Naive thymus-derived CD4-positive, alpha-beta T cell (primary cell): ENCODE results near the gene FARP1. TPM values are rescaled to one million over a fixed set of nuclear protein-coding genes. Genes with fewer than 3 reads are reported as not detected.
"Not testable (repeated sequence)": the region's sequence is repeated elsewhere in the genome, so short reads cannot be mapped to it uniquely, and the experiment has no call there.

Experiments used
- ATAC-seq: fragments of 150-1000 bp; cut with Tn5 transposase; 2 replicates; pipeline ENCODE4 v1.10.0; 2021; ENCODE audit warnings: mild to moderate bottlenecking, moderate library complexity
- CTCF ChIA-PET: fragments of 350-600 bp; sonication (Branson Sonifier 250); formaldehyde crosslinking; loops from one replicate; lab custom pipeline; 2021; ENCODE audit warnings: antibody characterized with exemption; lab: Charles Lee
- POLR2A ChIA-PET: fragments of 350-600 bp; sonication (Branson Sonifier 250); formaldehyde crosslinking; loops from one replicate; lab custom pipeline; 2021; ENCODE audit warnings: antibody characterized with exemption, inconsistent platforms; lab: Charles Lee
- DNase-seq, 9 donors: peaks; one replicate each; pipeline versions ENCODE4 v3.0.0 to v3.0.0-alpha.2; 2020 to 2022; ENCODE audit warnings: mixed read lengths in 1 of 9
- H3K27ac ChIP-seq: one replicate; pipeline ENCODE4 v1.7.0; 2013; ENCODE audit warnings: mild to moderate bottlenecking, low read depth, low read length, moderate library complexity
- H3K27me3 ChIP-seq, 2 donors: one replicate each; pipeline ENCODE4 v1.7.0; 2013; ENCODE audit warnings: low read length in 2 of 2, mild to moderate bottlenecking in 2 of 2, moderate library complexity in 2 of 2; ENCODE audit not compliant: control insufficient read depth in 2 of 2, insufficient read depth in 2 of 2
- H3K36me3 ChIP-seq, 3 experiments: 1 replicate in 2 of 3; 2 replicates in 1 of 3; pipeline ENCODE4 v1.7.0; 2013; ENCODE audit warnings: low read length in 3 of 3, mild to moderate bottlenecking in 3 of 3, moderate library complexity in 1 of 3; ENCODE audit not compliant: insufficient read depth in 3 of 3, control insufficient read depth in 2 of 3
- H3K4me1 ChIP-seq, 2 donors: one replicate each; pipeline ENCODE4 v1.7.0; 2013; ENCODE audit warnings: low read length in 2 of 2, mild to moderate bottlenecking in 2 of 2, moderate library complexity in 1 of 2; ENCODE audit not compliant: control insufficient read depth in 2 of 2, insufficient read depth in 2 of 2
- H3K4me3 ChIP-seq: 2 replicates; pipeline ENCODE4 v1.7.0; 2013; ENCODE audit warnings: mild to moderate bottlenecking, low read length
- H3K9me3 ChIP-seq, 3 experiments: 1 replicate in 2 of 3; 2 replicates in 1 of 3; pipeline ENCODE4 v1.7.0; 2013; ENCODE audit warnings: low read length in 3 of 3; ENCODE audit not compliant: control insufficient read depth in 2 of 3
- H3K27ac Mint-ChIP-seq, 9 donors: one replicate each; pipeline ENCODE4 v1.8.0; 2020 to 2022; ENCODE audit warnings: mixed read lengths in 9 of 9, mild to moderate bottlenecking in 8 of 9, moderate library complexity in 5 of 9, inconsistent platforms in 2 of 9
- H3K27me3 Mint-ChIP-seq, 5 donors: one replicate each; pipeline ENCODE4 v1.8.0; 2021 to 2022; ENCODE audit warnings: mixed read lengths in 5 of 5, mild to moderate bottlenecking in 1 of 5
- H3K36me3 Mint-ChIP-seq, 5 donors: one replicate each; pipeline ENCODE4 v1.8.0; 2020 to 2022; ENCODE audit warnings: mixed read lengths in 5 of 5, mild to moderate bottlenecking in 3 of 5, inconsistent platforms in 1 of 5
- H3K4me1 Mint-ChIP-seq, 7 donors: one replicate each; pipeline ENCODE4 v1.8.0; 2020 to 2022; ENCODE audit warnings: mixed read lengths in 7 of 7, mild to moderate bottlenecking in 3 of 7, inconsistent platforms in 1 of 7
- H3K4me3 Mint-ChIP-seq, 10 donors: one replicate each; pipeline ENCODE4 v1.8.0; 2020 to 2022; ENCODE audit warnings: mild to moderate bottlenecking in 10 of 10, mixed read lengths in 10 of 10, moderate library complexity in 6 of 10, inconsistent platforms in 2 of 10
- H3K9me3 Mint-ChIP-seq, 11 donors: one replicate each; pipeline ENCODE4 v1.8.0; 2020 to 2022; ENCODE audit warnings: mixed read lengths in 11 of 11, mild to moderate bottlenecking in 4 of 11, inconsistent platforms in 1 of 11, moderate library complexity in 1 of 11
- intact Hi-C, 2 donors: fragments of 100-400 bp; cut with micrococcal nuclease; formaldehyde crosslinking; loops; one replicate each; pipeline ENCODE4 v1.15.1; 2023
- polyA plus RNA-seq, 2 donors: library from polyadenylated mRNA; unstranded; fragments of 300-500 nt; fragmentation: Illumina TruSeq; gene quantifications; one replicate each; pipeline ENCODE4 v1.2.3, GENCODE V29; 2021
- total RNA-seq, 6 experiments: library from RNA in 5 of 6; stranded (reverse) in 5 of 6; gene quantifications; 1 replicate in 5 of 6; 2 replicates in 1 of 6; pipeline ENCODE4 v1.2.3 and lab custom pipeline; 2021 to 2026

The FARP1 gene
- total and polyA plus RNA-seq, 7 experiments from 2014 or later = 0.19 to 1.1 (median 0.60) TPM

- Mint-ChIP-seq H3K4me1 (no peaks in the 10 kb centered on the region), H3K27ac (no peak overlapping the region), H3K9me3 (peaks cover 0 to 1% (median 0%) of the 10 kb centered on the region in 11 donors), H3K36me3 (peaks cover 0 to under 1% (median 0%) of the 10 kb centered on the region in 5 donors), H3K27me3 (peaks cover 0 to 19% (median 3%) of the 10 kb centered on the region in 5 donors), H3K4me3 (no peak overlapping the region)
- Histone ChIP-seq H3K9me3 (no peaks in the 10 kb centered on the region), H3K27me3 (no peaks in the 10 kb centered on the region), H3K27ac (no peak overlapping the region), H3K36me3 (no peaks in the 10 kb centered on the region), H3K4me1 (no peaks in the 10 kb centered on the region), H3K4me3 (no peak overlapping the region)
- ChIA-PET CTCF (no interaction called here), POLR2A (no interaction called here)
- no peak for DNase-seq
- intact Hi-C loops = no loop called here
- ATAC-seq = no peak
Measured at GRCh38 chr13:98364647-98365046, 221.8 kb downstream of the FARP1 start.

DNA sequence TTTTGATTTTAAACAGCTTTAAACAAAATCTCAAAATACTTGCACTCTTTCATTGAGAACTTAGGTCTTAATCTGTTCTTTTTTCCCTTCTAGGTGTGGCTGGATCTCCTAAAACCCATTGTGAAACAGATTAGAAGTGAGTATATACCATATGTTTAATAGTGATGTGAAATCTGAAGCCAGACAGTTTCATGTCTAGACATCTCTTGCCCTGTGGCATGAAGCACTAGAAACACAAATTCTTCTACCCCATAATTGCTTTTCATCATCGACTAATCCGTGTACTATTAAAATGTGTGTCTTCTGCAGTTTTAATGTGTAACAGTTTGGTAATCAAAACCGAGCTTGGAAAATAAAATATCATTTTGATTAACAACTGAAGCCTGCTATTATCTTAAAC is 222.4 kb downstream of the FARP1 start:
- Histone ChIP-seq H3K36me3 (no peaks in the 10 kb centered on the region), H3K27ac (no peak overlapping the region), H3K4me1 (no peaks in the 10 kb centered on the region), H3K27me3 (no peaks in the 10 kb centered on the region), H3K9me3 (no peaks in the 10 kb centered on the region), H3K4me3 (no peak overlapping the region)
- intact Hi-C loops = no loop called here
- ATAC-seq = no peak
- POLR2A ChIA-PET = no interaction called here
- Mint-ChIP-seq H3K27ac (no peak overlapping the region), H3K36me3 (peaks cover 0 to 7% (median 4%) of the 10 kb centered on the region in 5 donors), H3K4me3 (no peak overlapping the region), H3K9me3 (peaks cover 0 to 7% (median 0%) of the 10 kb centered on the region in 11 donors), H3K27me3 (peaks cover 0 to 24% (median 9%) of the 10 kb centered on the region in 5 donors), H3K4me1 (peaks cover 0 to 2% (median 0%) of the 10 kb centered on the region in 7 donors)
- CTCF ChIA-PET = no interaction called here
- no peak for DNase-seq

- peaks cover 0 to 7% (median 0%) of the 10 kb centered on the region in 11 donors for H3K9me3 Mint-ChIP-seq
- H3K36me3 ChIP-seq = no peaks in the 10 kb centered on the region
- no peak overlapping the region for H3K27ac Mint-ChIP-seq
- H3K4me3 ChIP-seq = no peak overlapping the region
- H3K4me3 Mint-ChIP-seq = no peak overlapping the region
- DNase-seq = no peak
- H3K27me3 Mint-ChIP-seq = peaks cover 0 to 30% (median 13%) of the 10 kb centered on the region in 5 donors
- intact Hi-C loops = no loop called here
- POLR2A ChIA-PET = no interaction called here
- H3K27me3 ChIP-seq = no peaks in the 10 kb centered on the region
- H3K4me1 Mint-ChIP-seq = peaks cover 0 to 2% (median 0%) of the 10 kb centered on the region in 7 donors
- H3K4me1 ChIP-seq = no peaks in the 10 kb centered on the region
- CTCF ChIA-PET = no interaction called here
- H3K27ac ChIP-seq = no peak overlapping the region
- H3K9me3 ChIP-seq = no peaks in the 10 kb centered on the region
- H3K36me3 Mint-ChIP-seq = peaks cover 0 to 7% (median 4%) of the 10 kb centered on the region in 5 donors
- no peak for ATAC-seq
Measured at GRCh38 chr13:98366010-98366409, 223.1 kb downstream of the FARP1 start.

DNA sequence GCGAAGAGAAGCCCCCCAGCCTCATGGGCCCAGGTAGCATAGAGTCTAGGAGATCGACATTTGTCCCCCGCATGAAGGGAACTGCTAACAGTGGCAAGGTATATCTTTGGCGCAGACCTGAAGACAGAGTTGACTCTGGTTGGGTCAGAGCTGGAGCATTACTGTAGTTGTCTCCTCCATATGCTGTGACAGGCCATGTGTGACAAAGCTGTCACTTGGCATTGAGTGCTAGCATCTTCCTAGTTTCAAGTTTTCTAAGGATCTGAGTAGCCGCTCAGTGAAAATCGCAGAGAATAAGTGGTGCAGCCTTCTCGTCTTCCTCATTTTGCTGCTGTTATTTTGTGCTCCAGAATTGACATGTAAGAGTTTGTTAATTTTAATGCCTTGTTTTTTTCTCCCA is 223.5 kb downstream of the FARP1 start:
- CTCF ChIA-PET = no interaction called here
- H3K36me3 Mint-ChIP-seq = peaks cover 0 to 7% (median 4%) of the 10 kb centered on the region in 5 donors
- H3K27ac Mint-ChIP-seq = no peak overlapping the region

GRCh38 chr13:98366959-98367358 is 224.1 kb downstream of the FARP1 start:
- ChIA-PET CTCF (no interaction called here), POLR2A (no interaction called here)
- H3K4me3 Mint-ChIP-seq = no peak overlapping the region
- Histone ChIP-seq H3K36me3 (no peaks in the 10 kb centered on the region), H3K4me3 (no peak overlapping the region), H3K4me1 (no peaks in the 10 kb centered on the region), H3K27ac (no peak overlapping the region), H3K9me3 (no peaks in the 10 kb centered on the region), H3K27me3 (no peaks in the 10 kb centered on the region)
- no peak for ATAC-seq
- DNase-seq = no peak
- peaks cover 0 to 7% (median 4%) of the 10 kb centered on the region in 5 donors for H3K36me3 Mint-ChIP-seq
- intact Hi-C loops = no loop called here
- no peak overlapping the region for H3K27ac Mint-ChIP-seq
- peaks cover 0 to 38% (median 13%) of the 10 kb centered on the region in 5 donors for H3K27me3 Mint-ChIP-seq
- H3K9me3 Mint-ChIP-seq = peaks cover 0 to 7% (median 0%) of the 10 kb centered on the region in 11 donors
- peaks cover 0 to 2% (median 0%) of the 10 kb centered on the region in 7 donors for H3K4me1 Mint-ChIP-seq

More for the DNA sequence above, 223.5 kb downstream of the FARP1 start:
- H3K36me3 ChIP-seq = no peaks in the 10 kb centered on the region
- Mint-ChIP-seq H3K27me3 (peaks cover 0 to 34% (median 13%) of the 10 kb centered on the region in 5 donors), H3K4me3 (no peak overlapping the region), H3K4me1 (peaks cover 0 to 2% (median 0%) of the 10 kb centered on the region in 7 donors), H3K9me3 (peaks cover 0 to 7% (median 0%) of the 10 kb centered on the region in 11 donors)
- no peaks in the 10 kb centered on the region for H3K9me3 ChIP-seq
- H3K27me3 ChIP-seq = no peaks in the 10 kb centered on the region
- H3K27ac ChIP-seq = no peak overlapping the region
- H3K4me1 ChIP-seq = no peaks in the 10 kb centered on the region
- POLR2A ChIA-PET = no interaction called here
- ATAC-seq (no peak), DNase-seq (no peak)
- no peak overlapping the region for H3K4me3 ChIP-seq
- intact Hi-C loops = no loop called here

DNA sequence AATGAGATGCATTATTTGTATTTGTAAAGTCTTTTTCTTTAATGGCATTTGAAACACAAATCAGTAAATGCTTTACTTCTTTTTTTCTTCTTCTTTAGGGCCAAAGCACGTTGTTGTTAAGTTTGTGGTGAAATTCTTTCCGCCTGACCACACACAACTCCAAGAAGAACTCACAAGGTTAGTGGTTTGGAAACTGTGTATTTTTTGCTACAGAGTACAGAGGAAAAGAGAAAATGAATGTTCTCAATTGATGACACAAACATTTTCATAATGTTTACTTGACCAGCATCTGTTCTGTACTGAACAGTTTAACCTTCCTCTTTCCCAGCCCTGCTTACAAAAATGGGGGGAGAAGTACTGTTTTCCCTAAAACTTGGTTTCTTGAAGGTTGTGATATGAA is 225.1 kb downstream of the FARP1 start:
- DNase-seq = no peak
- Histone ChIP-seq H3K27me3 (no peaks in the 10 kb centered on the region), H3K36me3 (no peaks in the 10 kb centered on the region), H3K9me3 (no peaks in the 10 kb centered on the region), H3K27ac (no peak overlapping the region), H3K4me3 (no peak overlapping the region), H3K4me1 (no peaks in the 10 kb centered on the region)
- peaks cover 0 to 7% (median 0%) of the 10 kb centered on the region in 11 donors for H3K9me3 Mint-ChIP-seq
- ATAC-seq = no peak
- intact Hi-C loops = no loop called here
- H3K4me1 Mint-ChIP-seq = peaks cover 0 to 2% (median 0%) of the 10 kb centered on the region in 7 donors
- H3K27ac Mint-ChIP-seq = no peak overlapping the region
- POLR2A ChIA-PET = interaction anchor here (0.6 kb wide), 1 partner anchor 1125 kb away, joined by 3 read pairs; no protein-coding TSS in a partner anchor
- CTCF ChIA-PET = no interaction called here
- H3K36me3 Mint-ChIP-seq = peaks cover 0 to 7% (median 4%) of the 10 kb centered on the region in 5 donors
- H3K4me3 Mint-ChIP-seq = no peak overlapping the region
- peaks cover 0 to 30% (median 13%) of the 10 kb centered on the region in 5 donors for H3K27me3 Mint-ChIP-seq

GRCh38 chr13:98369520-98369919 is 226.6 kb downstream of the FARP1 start:
- H3K27me3 ChIP-seq, CTCF ChIA-PET, H3K4me3 Mint-ChIP-seq, intact Hi-C loops, H3K27ac Mint-ChIP-seq, H3K4me1 ChIP-seq, POLR2A ChIA-PET, H3K9me3 Mint-ChIP-seq, H3K36me3 Mint-ChIP-seq, DNase-seq, H3K36me3 ChIP-seq, H3K27ac ChIP-seq, H3K4me3 ChIP-seq, H3K9me3 ChIP-seq, H3K4me1 Mint-ChIP-seq, ATAC-seq: not testable (repeated sequence)
- H3K27me3 Mint-ChIP-seq = peaks cover 0 to 22% (median 13%) of the 10 kb centered on the region in 5 donors
